ENCODE data around the gene SLC4A9. TPM values are rescaled to one million over a fixed set of nuclear protein-coding genes. Genes with fewer than 3 reads are reported as not detected.

The SLC4A9 gene
- total and polyA plus RNA-seq, 8 donors: 0.12 to 1.0 (median 0.32) TPM; not detected in 2

GRCh38 chr5:140337880-140338279, 22.1 kb upstream of the SLC4A9 start:
- ATAC-seq (no peak), FAIRE-seq (no peak), DNase-seq (no peak)
- Histone ChIP-seq H3K36me3 (no peaks in the 10 kb centered on the region), H3K4me1 (peaks cover 0 to 2% (median 0%) of the 10 kb centered on the region in 3 donors), H3K27ac (no peak overlapping the region), H3K9me3 (no peaks in the 10 kb centered on the region), H3K4me3 (no peak overlapping the region), H3K27me3 (no peaks in the 10 kb centered on the region)
- no peak for TF ChIP-seq CTCF (IDR thresholded peaks at IDR 0.05)
- intact Hi-C loops (cut with DNase I): no loop called here
- WGBS, 2 donors: 95 to 100% methylated on average over 1 of the region's 1 CpG

- Histone ChIP-seq H3K9me3 (no peaks in the 10 kb centered on the region), H3K27me3 (no peaks in the 10 kb centered on the region), H3K4me1 (no peaks in the 10 kb centered on the region), H3K4me3 (no peak overlapping the region), H3K27ac (no peak overlapping the region), H3K36me3 (no peaks in the 10 kb centered on the region)
- DNase-seq (no peak), FAIRE-seq (no peak), ATAC-seq (no peak)
- intact Hi-C loops (cut with DNase I): no loop called here
- no peak for TF ChIP-seq CTCF (IDR thresholded peaks at IDR 0.05)
- 63 to 77% methylated on average over 3 of the region's 3 CpGs for WGBS, 2 donors
Observed at GRCh38 chr5:140338336-140338735, 21.7 kb upstream of the SLC4A9 start.

- H3K4me3 ChIP-seq: no peak overlapping the region
- intact Hi-C loops (cut with DNase I): no loop called here
- WGBS, 2 donors: 90 to 97% methylated on average over 2 of the region's 2 CpGs
- no peak for TF ChIP-seq CTCF (IDR thresholded peaks at IDR 0.05)
- no peak overlapping the region for H3K27ac ChIP-seq
- no peak for DNase-seq
- no peaks in the 10 kb centered on the region for H3K4me1 ChIP-seq
- no peaks in the 10 kb centered on the region for H3K9me3 ChIP-seq
- no peak for ATAC-seq
- no peak for FAIRE-seq
- H3K27me3 ChIP-seq: no peaks in the 10 kb centered on the region
- H3K36me3 ChIP-seq: no peaks in the 10 kb centered on the region
Observed at GRCh38 chr5:140338908-140339307, 21.1 kb upstream of the SLC4A9 start.

- DNase-seq (no peak), FAIRE-seq (no peak), ATAC-seq (no peak)
- Histone ChIP-seq H3K4me1 (peaks cover 0 to 4% (median 0%) of the 10 kb centered on the region in 3 donors), H3K36me3 (no peaks in the 10 kb centered on the region), H3K4me3 (no peak overlapping the region), H3K27me3 (no peaks in the 10 kb centered on the region), H3K27ac (no peak overlapping the region), H3K9me3 (no peaks in the 10 kb centered on the region)
- 71 to 77% methylated on average over 4 of the region's 4 CpGs for WGBS, 2 donors
- intact Hi-C loops (cut with DNase I): no loop called here
- no peak for TF ChIP-seq CTCF (IDR thresholded peaks at IDR 0.05)
Observed at GRCh38 chr5:140339636-140340035, 20.4 kb upstream of the SLC4A9 start.

GRCh38 chr5:140340605-140341121, 19.3 kb upstream of the SLC4A9 start:
- Histone ChIP-seq H3K27me3 (no peaks in the 10 kb centered on the region), H3K4me1 (peaks cover 0 to 12% (median 9%) of the 10 kb centered on the region in 3 donors), H3K36me3 (no peaks in the 10 kb centered on the region), H3K4me3 (no peak overlapping the region), H3K9me3 (no peaks in the 10 kb centered on the region), H3K27ac (no peak overlapping the region)
- FAIRE-seq (no peak), DNase-seq (no peak), ATAC-seq (no peak)
- intact Hi-C loops (cut with DNase I): no loop called here
- TF ChIP-seq CTCF (IDR thresholded peaks at IDR 0.05): no peak
